Endothelial cell of umbilical vein (primary cell): ENCODE measurements around the gene BHLHE41.

Source experiments
- CTCF ChIP-seq, 2 donors: IDR thresholded peaks; 1 replicate in 1 of 2; 2 replicates in 1 of 2; pipeline ENCODE4 v1.5.1; 2011; ENCODE audit warnings: low read length in 2 of 2, mild to moderate bottlenecking in 2 of 2, moderate library complexity in 2 of 2, control low read depth in 1 of 2, inconsistent platforms in 1 of 2, low read depth in 1 of 2; ENCODE audit not compliant: insufficient read depth in 1 of 2; ENCODE audit errors: extremely low read depth in 1 of 2
- EZH2 ChIP-seq: IDR thresholded peaks from 2 replicates; pipeline ENCODE4 v1.6.1; 2012; ENCODE audit warnings: borderline replicate concordance, low read depth, mild to moderate bottlenecking, moderate library complexity, low read length, inconsistent platforms; ENCODE audit not compliant: severe bottlenecking
- FOS ChIP-seq: IDR thresholded peaks from 2 replicates; pipeline ENCODE4 v1.6.1; 2011; ENCODE audit warnings: mild to moderate bottlenecking, low read length, moderate library complexity, borderline replicate concordance; ENCODE audit not compliant: insufficient read depth
- GATA2 ChIP-seq: IDR thresholded peaks from 2 replicates; pipeline ENCODE4 v1.7.0; 2011; ENCODE audit warnings: low read depth, mild to moderate bottlenecking, moderate library complexity, mixed read lengths, low read length; ENCODE audit not compliant: insufficient read length, insufficient read depth
- POLR2A ChIP-seq: IDR thresholded peaks from 2 replicates; pipeline ENCODE4 v1.6.1; 2012; ENCODE audit warnings: low read depth, mild to moderate bottlenecking, control low read depth, low read length
- POLR2AphosphoS5 ChIP-seq: IDR thresholded peaks from 2 replicates; pipeline ENCODE4 v1.6.1; 2012; ENCODE audit warnings: low read depth, mild to moderate bottlenecking, control low read depth, low read length, moderate library complexity; ENCODE audit not compliant: insufficient read depth

DNA sequence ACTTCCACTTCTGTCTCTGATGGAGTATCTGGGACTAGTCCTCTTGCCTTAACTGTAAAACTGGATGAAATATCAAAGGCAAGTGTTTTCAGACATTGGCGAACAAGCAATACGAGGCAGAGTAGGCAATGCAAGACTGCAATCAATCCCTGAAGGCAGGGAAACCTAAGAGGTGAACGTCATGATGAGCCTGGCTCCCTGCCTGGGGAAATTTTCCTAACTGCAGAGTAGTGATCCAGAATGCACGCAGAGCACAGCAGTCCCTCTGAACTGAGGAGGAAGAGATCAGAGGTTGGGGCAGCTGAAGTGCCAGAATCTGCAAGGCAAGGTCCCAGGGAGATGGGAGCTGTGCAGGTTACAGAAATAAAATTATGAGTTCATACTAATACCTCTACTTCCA lies 18.5 kb downstream of the BHLHE41 start:
- no peak for TF ChIP-seq FOS
- no peak for TF ChIP-seq EZH2
- TF ChIP-seq CTCF (IDR thresholded peaks at IDR 0.05; ENCODE audit: extremely low read depth in 1 of 2, insufficient read depth in 1 of 2, low read depth in 1 of 2, low read length in 2 of 2), result no peak
- TF ChIP-seq GATA2, result no peak
- no peak for TF ChIP-seq POLR2A
- TF ChIP-seq POLR2AphosphoS5, result no peak
